HL-60 (cell line): ENCODE measurements around the gene DCP1B.

Experiments
- DNase-seq, 2 experiments: peaks; one replicate each; pipeline ENCODE4 v3.0.0-alpha.2; 2010 to 2020; ENCODE audit warnings: low read depth in 1 of 2, low spot score in 1 of 2
- H3K27ac ChIP-seq: fragments of 250-450 bp; sonication (Bioruptor Pico); replicated peaks from 2 replicates; pipeline ENCODE4 v1.5.1; 2020; ENCODE audit warnings: mild to moderate bottlenecking, moderate library complexity
- H3K27me3 ChIP-seq: fragments of 250-450 bp; sonication (Bioruptor Pico); 2 replicates; pipeline ENCODE4 v1.5.1; 2021; ENCODE audit warnings: mild to moderate bottlenecking, moderate library complexity; ENCODE audit not compliant: insufficient read depth, poor library complexity, severe bottlenecking
- H3K4me3 ChIP-seq: replicated peaks from 2 replicates; pipeline ENCODE4 v1.5.1; 2011; ENCODE audit warnings: mild to moderate bottlenecking, control low read depth, low read length; ENCODE audit not compliant: insufficient read depth
- GABPA ChIP-seq: IDR thresholded peaks from 2 replicates; pipeline ENCODE4 v1.6.1; 2012; ENCODE audit warnings: low read depth
- POLR2AphosphoS5 ChIP-seq: IDR thresholded peaks from 2 replicates; pipeline ENCODE4 v1.6.1; 2012; ENCODE audit warnings: low read depth
- SPI1 ChIP-seq: IDR thresholded peaks from 2 replicates; pipeline ENCODE4 v1.6.1; 2012; ENCODE audit warnings: low read depth, mild to moderate bottlenecking, borderline replicate concordance
- TF ChIP-seq, protein P1 (sequence below): IDR thresholded peaks from one replicate; pipeline ENCODE4 v1.5.1; 2011; ENCODE audit warnings: low read length, control low read depth, inconsistent platforms; ENCODE audit not compliant: insufficient read depth
- TF ChIP-seq, protein P2 (sequence below): IDR thresholded peaks from 2 replicates; pipeline ENCODE4 v1.6.1; 2012; ENCODE audit warnings: low read depth; ENCODE audit not compliant: insufficient replicate concordance

DCP1B gene

DNA sequence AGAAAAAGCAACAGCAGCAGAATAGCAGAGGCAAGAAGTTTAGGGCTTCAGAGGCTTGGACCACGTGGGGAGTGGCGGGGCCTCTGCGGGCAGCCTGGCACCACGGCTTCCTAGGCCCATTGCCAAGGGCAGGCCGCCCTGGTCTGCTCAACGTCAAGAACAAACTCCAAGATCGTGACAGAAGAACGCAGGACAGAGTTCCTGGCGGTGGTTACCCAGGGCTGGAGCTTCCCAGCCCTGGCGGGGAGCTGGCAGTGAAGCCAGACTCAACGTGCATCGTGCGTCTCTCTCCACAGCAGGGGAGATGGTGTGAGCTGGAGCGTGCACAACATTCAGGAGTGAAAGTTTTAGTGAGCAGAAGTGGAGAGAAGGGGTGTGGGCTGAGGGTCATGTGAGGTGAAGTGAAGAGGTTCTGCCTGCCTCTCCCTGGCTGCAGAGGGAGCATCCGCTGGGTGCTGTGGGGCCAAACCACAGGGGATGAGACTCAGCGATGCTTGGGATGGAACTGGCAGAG, 71.9 kb downstream of the DCP1B start:
- TF ChIP-seq GABPA = no peak
- no peak for TF ChIP-seq POLR2AphosphoS5
- TF ChIP-seq SPI1 = no peak
- Histone ChIP-seq H3K4me3 (no peak overlapping the region), H3K27ac (no peak overlapping the region), H3K27me3 (no peaks in the 10 kb centered on the region)
- DNase-seq = peak in 1 of 2 experiments; percentile 25

DNA sequence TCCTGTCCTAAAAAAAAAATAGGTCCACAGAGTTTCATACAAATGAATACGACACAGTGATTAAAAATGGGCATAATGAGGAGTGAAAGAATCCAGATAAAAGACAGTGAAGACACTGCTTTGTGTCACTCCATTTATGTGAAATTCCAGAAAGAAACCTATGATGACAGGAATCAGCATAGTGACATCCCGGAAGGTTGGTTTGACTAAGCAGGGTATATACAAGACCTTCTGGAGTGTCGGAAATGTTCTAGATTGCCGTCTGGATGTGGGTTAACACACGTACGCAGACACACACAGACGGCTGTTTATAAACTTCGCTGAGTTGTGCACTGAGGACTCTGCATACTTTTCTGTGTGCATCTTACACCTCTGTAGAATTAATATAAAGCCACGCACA, 72.6 kb downstream of the DCP1B start:
- no peak for DNase-seq
- TF ChIP-seq GABPA = no peak
- no peak overlapping the region for H3K4me3 ChIP-seq
- H3K27ac ChIP-seq = no peak overlapping the region
- H3K27me3 ChIP-seq = no peaks in the 10 kb centered on the region

DNA sequence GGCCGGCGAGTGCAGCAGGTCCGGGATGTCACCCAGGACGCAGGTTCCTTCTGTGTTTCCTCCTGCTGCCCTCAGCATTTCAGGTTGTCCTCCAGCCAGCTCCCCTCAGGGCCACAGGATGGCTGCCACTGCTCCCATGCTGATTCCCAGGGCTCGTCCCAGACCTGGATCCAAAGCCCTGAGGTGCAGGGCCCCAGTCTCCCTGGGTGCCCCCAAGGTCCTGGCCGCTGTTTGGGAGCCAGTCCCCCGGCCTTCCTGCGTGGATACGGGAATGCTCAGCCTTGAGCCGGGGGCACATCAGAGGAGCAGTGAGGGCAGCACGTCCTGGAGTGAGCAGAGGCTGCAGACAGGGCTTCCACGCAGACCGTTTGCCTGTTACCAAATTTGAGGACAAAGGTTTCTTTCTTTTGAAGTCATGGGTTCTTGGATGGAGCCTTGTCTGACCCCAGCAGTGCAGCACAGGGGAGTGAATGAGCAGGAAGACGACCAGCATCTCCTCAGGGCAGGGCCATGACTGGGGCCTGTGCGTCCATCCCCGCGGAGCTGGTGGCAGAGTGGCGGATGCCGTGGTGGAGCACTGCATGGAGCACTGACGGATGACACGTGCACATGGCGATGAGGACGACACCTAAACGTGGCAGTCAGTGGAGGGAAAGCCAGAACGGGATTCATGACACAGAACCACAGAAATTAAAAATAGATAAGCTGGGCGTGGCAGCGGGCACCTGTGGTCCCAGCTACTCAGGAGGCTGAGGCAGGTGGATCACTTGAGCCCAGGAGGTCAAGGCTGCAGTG, 73.3 kb downstream of the DCP1B start:
- Histone ChIP-seq H3K4me3 (no peak overlapping the region), H3K27ac (no peak overlapping the region), H3K27me3 (no peaks in the 10 kb centered on the region)
- no peak for DNase-seq
- TF ChIP-seq, protein P1, sequence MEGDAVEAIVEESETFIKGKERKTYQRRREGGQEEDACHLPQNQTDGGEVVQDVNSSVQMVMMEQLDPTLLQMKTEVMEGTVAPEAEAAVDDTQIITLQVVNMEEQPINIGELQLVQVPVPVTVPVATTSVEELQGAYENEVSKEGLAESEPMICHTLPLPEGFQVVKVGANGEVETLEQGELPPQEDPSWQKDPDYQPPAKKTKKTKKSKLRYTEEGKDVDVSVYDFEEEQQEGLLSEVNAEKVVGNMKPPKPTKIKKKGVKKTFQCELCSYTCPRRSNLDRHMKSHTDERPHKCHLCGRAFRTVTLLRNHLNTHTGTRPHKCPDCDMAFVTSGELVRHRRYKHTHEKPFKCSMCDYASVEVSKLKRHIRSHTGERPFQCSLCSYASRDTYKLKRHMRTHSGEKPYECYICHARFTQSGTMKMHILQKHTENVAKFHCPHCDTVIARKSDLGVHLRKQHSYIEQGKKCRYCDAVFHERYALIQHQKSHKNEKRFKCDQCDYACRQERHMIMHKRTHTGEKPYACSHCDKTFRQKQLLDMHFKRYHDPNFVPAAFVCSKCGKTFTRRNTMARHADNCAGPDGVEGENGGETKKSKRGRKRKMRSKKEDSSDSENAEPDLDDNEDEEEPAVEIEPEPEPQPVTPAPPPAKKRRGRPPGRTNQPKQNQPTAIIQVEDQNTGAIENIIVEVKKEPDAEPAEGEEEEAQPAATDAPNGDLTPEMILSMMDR = no peak
- TF ChIP-seq POLR2AphosphoS5 = no peak
- no peak for TF ChIP-seq SPI1
- TF ChIP-seq GABPA = no peak
- TF ChIP-seq, protein P2, sequence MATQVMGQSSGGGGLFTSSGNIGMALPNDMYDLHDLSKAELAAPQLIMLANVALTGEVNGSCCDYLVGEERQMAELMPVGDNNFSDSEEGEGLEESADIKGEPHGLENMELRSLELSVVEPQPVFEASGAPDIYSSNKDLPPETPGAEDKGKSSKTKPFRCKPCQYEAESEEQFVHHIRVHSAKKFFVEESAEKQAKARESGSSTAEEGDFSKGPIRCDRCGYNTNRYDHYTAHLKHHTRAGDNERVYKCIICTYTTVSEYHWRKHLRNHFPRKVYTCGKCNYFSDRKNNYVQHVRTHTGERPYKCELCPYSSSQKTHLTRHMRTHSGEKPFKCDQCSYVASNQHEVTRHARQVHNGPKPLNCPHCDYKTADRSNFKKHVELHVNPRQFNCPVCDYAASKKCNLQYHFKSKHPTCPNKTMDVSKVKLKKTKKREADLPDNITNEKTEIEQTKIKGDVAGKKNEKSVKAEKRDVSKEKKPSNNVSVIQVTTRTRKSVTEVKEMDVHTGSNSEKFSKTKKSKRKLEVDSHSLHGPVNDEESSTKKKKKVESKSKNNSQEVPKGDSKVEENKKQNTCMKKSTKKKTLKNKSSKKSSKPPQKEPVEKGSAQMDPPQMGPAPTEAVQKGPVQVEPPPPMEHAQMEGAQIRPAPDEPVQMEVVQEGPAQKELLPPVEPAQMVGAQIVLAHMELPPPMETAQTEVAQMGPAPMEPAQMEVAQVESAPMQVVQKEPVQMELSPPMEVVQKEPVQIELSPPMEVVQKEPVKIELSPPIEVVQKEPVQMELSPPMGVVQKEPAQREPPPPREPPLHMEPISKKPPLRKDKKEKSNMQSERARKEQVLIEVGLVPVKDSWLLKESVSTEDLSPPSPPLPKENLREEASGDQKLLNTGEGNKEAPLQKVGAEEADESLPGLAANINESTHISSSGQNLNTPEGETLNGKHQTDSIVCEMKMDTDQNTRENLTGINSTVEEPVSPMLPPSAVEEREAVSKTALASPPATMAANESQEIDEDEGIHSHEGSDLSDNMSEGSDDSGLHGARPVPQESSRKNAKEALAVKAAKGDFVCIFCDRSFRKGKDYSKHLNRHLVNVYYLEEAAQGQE = no peak

DNA sequence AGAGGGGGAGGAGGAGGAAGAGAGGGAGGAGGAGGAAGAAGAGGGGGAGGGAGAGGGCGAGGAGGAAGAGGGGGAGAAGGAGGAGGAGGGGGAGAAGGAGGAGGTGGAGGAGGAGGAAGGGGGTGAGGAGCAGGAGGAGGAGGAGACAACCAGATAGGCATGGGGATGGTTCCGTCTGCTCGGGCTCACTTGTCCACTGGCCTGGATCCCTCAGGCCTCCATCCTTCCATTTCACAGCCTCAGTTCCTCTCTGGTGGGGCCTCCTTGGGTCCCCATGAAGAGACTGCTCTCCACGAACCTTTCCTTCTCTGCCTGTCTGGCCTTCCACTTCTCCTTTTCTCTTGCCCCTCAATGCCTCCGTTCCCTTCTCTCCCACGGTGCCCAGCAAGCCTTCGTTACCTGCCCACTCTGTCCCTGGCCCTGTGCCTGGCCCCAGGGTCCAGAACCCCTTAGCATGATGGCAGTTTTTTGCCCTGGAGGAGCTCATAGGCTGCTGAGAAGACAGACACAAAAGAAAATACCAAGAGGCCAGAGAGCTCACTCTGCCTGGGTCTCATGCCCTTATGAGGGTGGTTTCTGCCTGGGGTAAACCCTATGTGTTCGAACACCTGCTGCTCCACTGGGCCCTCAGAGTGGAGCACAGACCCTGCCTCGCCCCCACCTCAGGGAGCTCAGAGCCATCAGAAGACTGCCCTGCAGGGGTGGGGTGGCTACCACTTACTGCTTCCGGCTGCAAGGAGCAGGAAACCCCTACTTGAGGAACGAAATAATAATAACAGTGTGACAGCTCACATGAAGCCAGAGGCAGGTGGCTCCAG, 74.1 kb downstream of the DCP1B start:
- TF ChIP-seq POLR2AphosphoS5 (no peak), GABPA (no peak), SPI1 (peak; percentile 94)
- TF ChIP-seq, protein P2 = no peak
- TF ChIP-seq, protein P1 = no peak
- no peaks in the 10 kb centered on the region for H3K27me3 ChIP-seq
- peak overlapping the region; percentile 31; the same call in 1 of the 2 replicates for H3K27ac ChIP-seq
- peak in 1 of 2 experiments; percentile 57 for DNase-seq
- no peak overlapping the region for H3K4me3 ChIP-seq
